HG03354 (cell line): ENCODE data around the gene TSPAN15.

ENCODE experiments used
- ATAC-seq: cut with Tn5 transposase; IDR thresholded peaks from one replicate; pipeline ENCODE4 v1.9.1; 2021; ENCODE audit warnings: mild to moderate bottlenecking; ENCODE audit not compliant: unreplicated experiment, poor library complexity, severe bottlenecking

The TSPAN15 gene

GRCh38 chr10:69415951-69416350 lies 35.3 kb upstream of the TSPAN15 start:
- no peak for ATAC-seq

- ATAC-seq: no peak
These were observed 34.6 kb upstream of the TSPAN15 start, which contains the start of gene TACR2 for GRCh38 chr10:69416695-69417094. Gene TACR2 (minus strand): TSS chr10:69416918. CDS start chr10:69416323, 595 bp downstream.

- ATAC-seq: no peak
These were observed 33.7 kb upstream of the TSPAN15 start for GRCh38 chr10:69417542-69417941.

GRCh38 chr10:69418052-69418752 lies 33.1 kb upstream of the TSPAN15 start:
- ATAC-seq: no peak

GRCh38 chr10:69419096-69419743 lies 32.0 kb upstream of the TSPAN15 start:
- no peak for ATAC-seq

GRCh38 chr10:69419744-69420126 lies 31.5 kb upstream of the TSPAN15 start:
- no peak for ATAC-seq

GRCh38 chr10:69421611-69422308 lies 29.5 kb upstream of the TSPAN15 start:
- no peak for ATAC-seq

GRCh38 chr10:69422676-69423075 lies 28.6 kb upstream of the TSPAN15 start:
- no peak for ATAC-seq

GRCh38 chr10:69425041-69425440 lies 26.2 kb upstream of the TSPAN15 start:
- no peak for ATAC-seq

- ATAC-seq: no peak
These were observed 25.6 kb upstream of the TSPAN15 start for GRCh38 chr10:69425511-69426298.

- no peak for ATAC-seq
These were observed 24.9 kb upstream of the TSPAN15 start for GRCh38 chr10:69426376-69426727.

GRCh38 chr10:69428165-69428564 lies 23.1 kb upstream of the TSPAN15 start:
- no peak for ATAC-seq

- no peak for ATAC-seq
These were observed 17.1 kb upstream of the TSPAN15 start for GRCh38 chr10:69434169-69434568.

- no peak for ATAC-seq
These were observed 16.3 kb upstream of the TSPAN15 start for GRCh38 chr10:69434926-69435325.

GRCh38 chr10:69435966-69436520 lies 15.2 kb upstream of the TSPAN15 start:
- no peak for ATAC-seq

- ATAC-seq: no peak
These were observed 13.7 kb upstream of the TSPAN15 start for GRCh38 chr10:69437321-69438259.

- ATAC-seq: no peak
These were observed 12.5 kb upstream of the TSPAN15 start for GRCh38 chr10:69438536-69439349.

- ATAC-seq: no peak
These were observed 11.9 kb upstream of the TSPAN15 start for GRCh38 chr10:69439350-69439739.
